Activated T-cell treated with anti-CD3 and anti-CD28 coated beads, Interleukin-2, amount 50 U/mL, for 72 hours (primary cell): ENCODE measurements around the gene IFIH1. TPM values are rescaled to one million over a fixed set of nuclear protein-coding genes. Genes with fewer than 3 reads are reported as not detected.

ENCODE experiments used
- ATAC-seq, 2 donors: fragments of 150-1000 bp; cut with Tn5 transposase; replicated peaks in 1 of 2; 2 replicates each; pipeline ENCODE4 v1.10.0; 2021; ENCODE audit warnings: moderate library complexity in 2 of 2, mild to moderate bottlenecking in 1 of 2
- DNase-seq, 2 donors: peaks; one replicate each; pipeline ENCODE4 v3.0.0; 2021 to 2022; ENCODE audit warnings: mixed read lengths in 1 of 2
- H3K27ac Mint-ChIP-seq: one replicate; pipeline ENCODE4 v1.8.0; 2022; ENCODE audit warnings: mild to moderate bottlenecking, moderate library complexity, mixed read lengths
- H3K27me3 Mint-ChIP-seq: one replicate; pipeline ENCODE4 v1.8.0; 2022; ENCODE audit warnings: low read depth, mixed read lengths
- H3K36me3 Mint-ChIP-seq, 2 donors: one replicate each; pipeline ENCODE4 v1.8.0; 2022; ENCODE audit warnings: mixed read lengths in 2 of 2, mild to moderate bottlenecking in 1 of 2; ENCODE audit not compliant: insufficient read depth in 2 of 2
- H3K4me1 Mint-ChIP-seq: one replicate; pipeline ENCODE4 v1.8.0; 2022; ENCODE audit warnings: low read depth, mixed read lengths
- H3K4me3 Mint-ChIP-seq, 2 donors: one replicate each; pipeline ENCODE4 v1.8.0; 2022; ENCODE audit warnings: mild to moderate bottlenecking in 2 of 2, mixed read lengths in 2 of 2, moderate library complexity in 2 of 2
- H3K9me3 Mint-ChIP-seq, 2 donors: one replicate each; pipeline ENCODE4 v1.8.0; 2022; ENCODE audit warnings: mixed read lengths in 2 of 2
- total RNA-seq, 2 donors: library from RNA; stranded (reverse); gene quantifications; one replicate each; pipeline ENCODE4 v1.2.3, GENCODE V29; 2022

Gene IFIH1
- total RNA-seq = 10 to 100 TPM; 37.8 to 62.7 TPM

DNA sequence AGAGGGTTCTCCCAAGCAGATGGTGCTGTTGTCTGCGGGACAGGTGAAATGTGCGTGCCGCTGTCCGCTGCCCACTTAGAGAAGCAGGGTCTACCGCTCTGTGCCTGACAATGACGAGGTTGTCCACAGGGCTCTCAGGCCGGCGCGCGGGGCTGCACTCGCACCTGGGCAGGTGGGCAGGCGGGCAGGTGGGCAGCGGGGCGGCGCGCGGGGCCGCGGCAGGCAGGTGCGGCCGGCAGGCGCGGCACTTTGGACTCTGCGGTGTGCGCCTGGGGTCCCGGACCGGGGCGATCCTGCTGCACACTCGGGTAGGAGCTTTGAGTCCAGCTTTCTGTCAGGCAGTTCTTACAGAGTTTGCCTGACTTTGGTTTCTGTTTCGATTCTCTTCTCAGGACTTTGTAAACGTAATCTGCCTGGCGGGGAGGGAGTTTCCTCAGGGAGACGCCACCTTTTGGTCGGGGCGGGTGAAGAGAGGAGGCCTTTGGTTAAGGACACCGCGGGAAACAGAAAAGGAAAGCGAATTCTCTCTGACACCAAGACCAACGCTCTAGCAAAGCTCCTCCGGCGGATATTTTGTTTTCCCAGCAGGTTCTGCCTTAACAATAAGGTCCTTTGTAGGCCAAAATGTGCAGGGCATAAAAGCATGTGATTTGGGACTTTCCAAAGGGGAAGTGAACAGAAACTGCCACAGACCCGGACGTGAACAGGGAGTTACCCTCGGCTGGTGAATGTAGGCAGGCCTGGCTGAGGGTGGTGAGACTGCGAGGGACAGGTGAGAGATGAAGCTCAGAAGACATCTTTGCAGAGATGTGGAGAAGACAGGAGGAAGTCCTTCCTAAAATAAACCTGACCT lies at the start of gene IFIH1:
Gene IFIH1, minus strand, starts transcription at position 357 of the 853 bp plus-strand sequence. CDS start 377 bp downstream, outside the sequence.
- DNase-seq (peak; percentile 79 to 83), ATAC-seq (peak; percentile 87 to 88)
- Mint-ChIP-seq H3K27me3 (no peaks in the 10 kb centered on the region), H3K4me3 (peak within 1 kb of the TSS; percentile 91 to 92), H3K4me1 (peaks cover 62% of the 10 kb centered on the region), H3K36me3 (peaks cover 1 to 17% of the 10 kb centered on the region in 2 donors), H3K9me3 (no peaks in the 10 kb centered on the region), H3K27ac (peak within 1 kb of the TSS; percentile 96)

DNA sequence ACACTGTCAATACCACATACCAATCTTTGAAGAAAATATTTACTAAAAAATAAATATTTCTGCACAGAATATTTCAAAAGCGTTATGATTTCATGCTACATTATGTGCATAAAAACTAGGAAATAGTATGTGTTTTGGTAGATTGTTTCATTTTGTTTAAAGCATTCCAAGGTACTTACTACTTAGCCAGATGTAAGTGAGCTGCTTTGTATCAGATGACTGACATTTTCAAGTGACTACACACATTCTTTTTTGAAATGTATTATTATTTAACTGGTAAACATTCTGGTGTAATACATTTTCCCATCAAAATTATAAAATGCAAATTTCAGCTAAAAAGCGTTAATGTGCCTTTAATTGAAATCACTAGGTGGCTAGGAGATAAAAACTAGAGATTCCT lies 46.9 kb upstream of the IFIH1 start:
- no peaks in the 10 kb centered on the region for H3K27me3 Mint-ChIP-seq
- H3K36me3 Mint-ChIP-seq = no peaks in the 10 kb centered on the region
- H3K4me1 Mint-ChIP-seq = no peaks in the 10 kb centered on the region
- no peak overlapping the region for H3K4me3 Mint-ChIP-seq
- ATAC-seq (no peak), DNase-seq (no peak)
- no peak overlapping the region for H3K27ac Mint-ChIP-seq
- H3K9me3 Mint-ChIP-seq = no peaks in the 10 kb centered on the region

DNA sequence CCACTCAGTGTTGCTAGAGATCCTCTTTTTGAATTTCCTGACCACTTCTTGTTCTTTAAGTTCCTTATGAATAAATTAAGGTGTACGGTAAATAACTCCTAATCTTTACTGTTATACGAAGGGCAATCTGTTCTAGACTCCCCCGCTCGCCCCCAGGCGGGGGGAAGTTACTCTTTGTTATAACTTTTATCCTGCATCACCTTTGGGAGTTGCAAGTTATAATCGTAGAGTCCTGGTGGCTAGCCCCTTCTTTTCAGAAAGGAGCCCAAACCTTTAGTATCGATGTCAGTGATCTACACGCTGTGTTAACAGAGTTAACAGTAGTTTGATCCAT lies 26.1 kb upstream of the IFIH1 start:
- H3K4me1 Mint-ChIP-seq = peaks cover 16% of the 10 kb centered on the region
- peaks cover 0 to 2% of the 10 kb centered on the region in 2 donors for H3K36me3 Mint-ChIP-seq
- H3K9me3 Mint-ChIP-seq = no peaks in the 10 kb centered on the region
- DNase-seq (peak in 1 of 2 donors; percentile 8), ATAC-seq (no peak)
- peak overlapping the region; percentile 90 to 97 for H3K4me3 Mint-ChIP-seq
- no peaks in the 10 kb centered on the region for H3K27me3 Mint-ChIP-seq
- peak overlapping the region; percentile 92 for H3K27ac Mint-ChIP-seq

DNA sequence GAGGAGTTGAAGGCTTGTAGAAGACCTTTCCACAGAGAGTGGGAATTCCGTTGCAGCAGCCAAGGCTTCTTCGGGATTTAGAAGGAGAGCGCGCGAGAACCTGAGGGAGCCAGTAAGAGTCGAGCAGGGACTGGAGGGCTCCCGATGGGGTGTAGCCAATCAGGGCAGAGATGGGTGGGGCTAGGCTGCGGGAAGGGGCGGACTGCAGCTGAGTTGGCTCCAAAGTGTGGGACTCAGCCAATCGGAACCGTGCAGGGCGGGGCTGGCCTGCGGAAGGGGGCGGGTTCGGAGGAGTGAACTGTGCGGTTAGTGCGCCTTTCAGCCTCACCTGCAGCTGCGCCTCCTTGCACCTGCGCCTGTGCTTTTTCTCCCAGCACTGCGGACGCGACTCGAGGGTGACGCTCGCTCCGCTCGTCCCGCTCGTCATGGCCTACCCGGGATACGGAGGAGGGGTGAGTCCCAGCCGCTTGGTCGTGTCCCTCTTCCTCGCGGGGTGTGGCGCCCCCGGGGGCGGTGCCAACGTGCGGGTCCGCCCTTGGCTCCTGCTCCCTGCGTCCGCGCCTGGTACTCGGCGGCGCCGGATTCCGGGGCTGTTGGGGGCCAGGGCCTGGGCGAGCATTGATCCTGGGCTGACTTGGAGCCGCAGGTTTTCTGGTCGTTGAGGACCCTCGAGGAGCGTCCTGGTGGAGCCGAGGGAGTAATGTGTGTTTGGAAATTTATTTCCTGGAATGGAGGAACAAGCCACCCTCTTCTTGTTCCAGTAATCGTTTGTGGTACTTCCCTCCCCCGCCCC lies 25.5 kb upstream of the IFIH1 start, which contains the start of gene GCA:
Gene GCA, plus strand, starts transcription at position 309 of the 793 bp plus-strand sequence. Its CDS starts 117 bp downstream, at position 426.
- Mint-ChIP-seq H3K36me3 (peaks cover 0 to 2% of the 10 kb centered on the region in 2 donors), H3K4me1 (peaks cover 16% of the 10 kb centered on the region), H3K9me3 (no peaks in the 10 kb centered on the region), H3K27me3 (no peaks in the 10 kb centered on the region), H3K4me3 (peak within 1 kb of the TSS; percentile 90 to 97), H3K27ac (peak within 1 kb of the TSS; percentile 92)
- DNase-seq = peak; percentile 98 to 99
- ATAC-seq = peak; percentile 99

DNA sequence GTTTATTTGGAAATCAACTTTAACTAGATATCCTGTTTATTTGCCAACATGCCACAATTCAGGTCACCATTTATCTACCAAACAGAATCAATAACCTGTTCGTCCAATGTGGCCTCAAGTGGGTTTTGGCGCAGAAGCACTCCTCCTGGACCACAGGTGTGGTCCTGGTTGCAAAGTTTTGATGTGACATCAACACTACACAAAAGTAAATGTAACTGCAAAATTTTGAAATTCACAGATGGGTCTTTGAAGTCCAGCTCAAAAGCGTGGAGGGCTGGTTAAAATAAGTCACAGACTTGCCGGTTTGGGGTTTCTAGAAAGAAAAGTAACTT lies 25.0 kb upstream of the IFIH1 start:
- no peaks in the 10 kb centered on the region for H3K9me3 Mint-ChIP-seq
- no peaks in the 10 kb centered on the region for H3K27me3 Mint-ChIP-seq
- peaks cover 16% of the 10 kb centered on the region for H3K4me1 Mint-ChIP-seq
- no peak for ATAC-seq
- H3K4me3 Mint-ChIP-seq = peak overlapping the region; percentile 90 to 97
- H3K27ac Mint-ChIP-seq = peak overlapping the region; percentile 74
- DNase-seq = no peak
- H3K36me3 Mint-ChIP-seq = peaks cover 0 to 2% of the 10 kb centered on the region in 2 donors

DNA sequence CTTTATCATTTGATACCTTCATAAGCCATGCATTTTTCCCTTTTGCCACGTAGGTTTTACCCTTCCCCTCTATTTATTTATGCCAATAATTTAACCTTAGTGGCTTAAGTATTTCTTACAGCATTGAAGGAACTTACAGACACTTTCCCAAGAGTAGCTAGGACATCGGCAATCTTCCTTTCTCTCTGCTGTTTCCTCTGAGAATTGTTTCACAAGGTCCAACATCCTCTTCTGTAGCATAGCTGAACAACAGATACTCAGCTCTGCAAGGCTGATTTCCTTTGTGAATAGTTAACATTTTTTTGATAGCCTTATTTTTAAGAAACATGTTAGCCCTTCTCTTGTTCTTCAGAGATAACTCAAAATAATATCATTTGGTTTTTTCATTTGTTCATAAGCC lies 24.4 kb upstream of the IFIH1 start:
- Mint-ChIP-seq H3K27me3 (no peaks in the 10 kb centered on the region), H3K36me3 (peaks cover 0 to 2% of the 10 kb centered on the region in 2 donors), H3K4me1 (peaks cover 16% of the 10 kb centered on the region), H3K4me3 (peak overlapping the region in 1 of 2 donors; percentile 97), H3K9me3 (no peaks in the 10 kb centered on the region), H3K27ac (no peak overlapping the region)
- no peak for ATAC-seq
- DNase-seq = no peak

DNA sequence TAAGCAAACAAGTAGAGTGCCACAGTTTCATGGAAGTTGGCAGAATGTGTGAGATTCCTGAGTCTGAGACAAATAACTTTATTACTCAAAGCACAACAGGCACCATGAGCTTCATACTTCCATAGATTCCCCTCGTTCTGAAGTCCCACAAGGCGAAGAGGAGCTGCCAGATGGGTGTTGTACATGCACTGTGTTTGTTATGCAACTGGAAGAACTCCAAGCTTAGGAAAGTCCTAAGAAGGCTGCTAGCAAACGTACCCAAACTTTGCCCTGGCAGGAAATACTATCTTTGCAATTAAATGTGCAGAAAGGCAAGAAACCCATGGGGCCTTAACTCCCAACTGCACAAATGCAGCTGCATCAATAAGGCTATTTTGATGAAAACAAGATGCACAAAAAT lies 23.8 kb upstream of the IFIH1 start:
- Mint-ChIP-seq H3K4me1 (peaks cover 16% of the 10 kb centered on the region), H3K4me3 (no peak overlapping the region), H3K27me3 (no peaks in the 10 kb centered on the region), H3K9me3 (no peaks in the 10 kb centered on the region), H3K36me3 (peaks cover 0 to 2% of the 10 kb centered on the region in 2 donors), H3K27ac (no peak overlapping the region)
- ATAC-seq (no peak), DNase-seq (no peak)

DNA sequence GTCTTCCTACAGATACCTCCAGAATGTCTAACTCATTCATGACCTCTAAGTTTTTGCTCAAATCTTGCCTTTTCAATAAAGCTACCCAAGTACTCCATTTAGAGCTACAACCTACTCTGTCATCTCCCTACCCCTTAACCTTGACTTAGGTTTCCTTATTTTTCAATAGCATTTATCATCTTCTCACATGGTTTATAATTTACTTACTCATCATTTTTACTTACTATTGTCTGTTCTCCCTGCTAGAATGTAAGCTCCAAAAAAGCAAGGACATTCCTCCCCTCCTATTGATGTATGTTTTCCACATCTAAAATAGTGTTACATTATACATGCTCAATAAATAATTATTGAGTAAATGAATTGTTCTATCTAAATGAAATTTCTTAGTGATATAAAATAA lies 22.3 kb upstream of the IFIH1 start:
- ATAC-seq = no peak
- Mint-ChIP-seq H3K27me3 (no peaks in the 10 kb centered on the region), H3K4me1 (peaks cover 16% of the 10 kb centered on the region), H3K9me3 (no peaks in the 10 kb centered on the region), H3K4me3 (no peak overlapping the region), H3K36me3 (peaks cover 0 to 2% of the 10 kb centered on the region in 2 donors), H3K27ac (no peak overlapping the region)
- DNase-seq = no peak

DNA sequence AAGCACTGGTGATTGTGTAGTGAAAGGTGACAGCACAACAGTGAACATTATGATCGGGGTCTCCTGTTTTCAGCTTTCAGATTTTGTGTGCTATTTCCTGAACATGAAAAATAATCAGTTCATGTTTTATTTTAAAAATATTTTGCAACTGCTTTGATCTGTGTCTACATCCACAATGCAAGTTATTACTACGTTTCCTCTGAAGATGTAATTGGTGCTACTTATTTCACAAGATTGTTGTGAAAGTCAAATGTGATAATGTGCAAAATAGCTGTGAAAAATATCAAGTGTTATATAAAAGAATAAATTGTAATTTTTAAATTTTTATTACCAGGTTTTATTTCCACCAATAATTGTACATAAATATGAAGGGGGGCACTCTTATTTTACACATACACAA lies 19.4 kb upstream of the IFIH1 start:
- H3K27me3 Mint-ChIP-seq = no peaks in the 10 kb centered on the region
- DNase-seq (no peak), ATAC-seq (no peak)
- no peaks in the 10 kb centered on the region for H3K4me1 Mint-ChIP-seq
- no peak overlapping the region for H3K27ac Mint-ChIP-seq
- H3K9me3 Mint-ChIP-seq = no peaks in the 10 kb centered on the region
- H3K36me3 Mint-ChIP-seq = no peaks in the 10 kb centered on the region
- H3K4me3 Mint-ChIP-seq = no peak overlapping the region

DNA sequence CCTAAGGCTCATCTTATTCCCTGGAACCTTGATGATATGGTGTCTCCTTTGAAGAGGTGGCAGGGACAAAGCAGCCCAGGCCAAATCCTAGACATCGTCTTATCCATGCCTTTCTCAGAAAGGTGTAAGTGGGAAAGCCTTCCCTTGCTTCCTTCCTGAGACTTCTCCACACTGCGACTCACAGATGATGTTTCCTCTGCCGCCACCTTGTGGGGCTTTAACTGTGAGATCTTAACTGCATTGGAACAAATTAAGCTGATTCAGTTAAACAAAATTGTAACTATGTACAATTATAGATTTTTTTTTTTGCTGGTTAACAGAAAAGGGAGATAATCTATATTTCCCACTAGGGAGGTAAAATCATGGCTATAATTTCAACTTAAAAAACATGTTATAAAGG lies 15.5 kb upstream of the IFIH1 start:
- H3K4me1 Mint-ChIP-seq = no peaks in the 10 kb centered on the region
- no peak overlapping the region for H3K27ac Mint-ChIP-seq
- H3K4me3 Mint-ChIP-seq = no peak overlapping the region
- DNase-seq (peak in 1 of 2 donors; percentile 21), ATAC-seq (no peak)
- no peaks in the 10 kb centered on the region for H3K9me3 Mint-ChIP-seq
- H3K27me3 Mint-ChIP-seq = no peaks in the 10 kb centered on the region
- H3K36me3 Mint-ChIP-seq = no peaks in the 10 kb centered on the region

DNA sequence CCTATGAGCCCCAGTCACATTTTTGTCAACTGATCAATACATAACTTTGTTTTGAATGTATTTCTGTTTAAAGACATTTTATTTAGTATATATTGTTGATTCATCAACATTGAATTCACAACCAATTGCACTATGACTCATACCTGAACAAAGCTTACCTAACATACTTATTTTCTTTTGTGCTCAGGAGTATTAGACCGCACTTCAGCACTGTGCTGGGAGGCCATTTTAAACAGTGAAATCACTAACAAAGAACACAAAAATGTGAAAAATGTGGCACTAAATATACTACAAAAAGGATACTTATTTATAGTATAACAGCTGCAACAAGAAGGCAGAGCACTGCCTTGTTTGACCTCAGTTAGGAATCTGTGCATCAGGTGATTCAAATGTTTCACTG lies 12.4 kb upstream of the IFIH1 start:
- Mint-ChIP-seq H3K4me1 (no peaks in the 10 kb centered on the region), H3K27ac (no peak overlapping the region), H3K9me3 (no peaks in the 10 kb centered on the region), H3K4me3 (no peak overlapping the region), H3K27me3 (no peaks in the 10 kb centered on the region), H3K36me3 (no peaks in the 10 kb centered on the region)
- DNase-seq (no peak), ATAC-seq (no peak)

DNA sequence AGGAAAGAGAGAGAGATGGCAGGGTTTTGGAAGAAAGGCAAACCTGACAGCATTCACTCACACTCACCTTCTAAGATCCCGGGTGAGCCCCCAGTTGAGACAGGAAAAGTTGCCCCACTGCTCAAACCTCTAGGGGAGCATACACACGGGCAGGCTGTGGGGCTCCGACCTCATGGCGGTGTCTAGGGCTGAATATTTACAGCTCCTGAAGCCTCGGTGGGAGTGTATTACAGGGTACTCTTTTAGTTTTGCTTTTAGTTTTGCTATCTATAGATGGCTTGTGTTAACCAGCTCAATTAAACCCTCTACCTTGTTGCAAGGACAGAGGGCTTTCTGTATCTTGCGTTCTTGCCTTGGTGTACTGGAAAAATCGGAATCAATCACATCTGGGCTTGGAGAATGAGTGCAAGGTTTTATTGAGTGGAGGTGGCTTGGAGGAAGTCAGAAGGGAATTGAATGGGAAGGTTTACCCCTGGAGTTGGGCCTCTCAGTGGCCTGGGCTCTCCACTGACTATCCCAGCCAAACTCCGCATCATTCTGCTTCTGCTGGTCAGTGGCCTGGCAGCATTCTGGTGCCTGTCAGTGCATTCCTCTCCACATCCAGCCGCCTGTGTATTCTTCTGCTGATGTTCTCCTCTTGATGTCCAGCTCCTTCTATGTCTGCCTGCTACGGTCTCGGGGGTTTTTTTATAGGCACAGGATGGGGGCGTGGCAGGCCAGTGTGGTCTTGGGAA lies 10.1 kb upstream of the IFIH1 start:
- no peaks in the 10 kb centered on the region for H3K4me1 Mint-ChIP-seq
- DNase-seq (no peak), ATAC-seq (peak; percentile 50 to 61)
- peak overlapping the region in 1 of 2 donors; percentile 13 for H3K4me3 Mint-ChIP-seq
- H3K27me3 Mint-ChIP-seq = no peaks in the 10 kb centered on the region
- no peaks in the 10 kb centered on the region for H3K36me3 Mint-ChIP-seq
- H3K27ac Mint-ChIP-seq = no peak overlapping the region
- H3K9me3 Mint-ChIP-seq = no peaks in the 10 kb centered on the region

DNA sequence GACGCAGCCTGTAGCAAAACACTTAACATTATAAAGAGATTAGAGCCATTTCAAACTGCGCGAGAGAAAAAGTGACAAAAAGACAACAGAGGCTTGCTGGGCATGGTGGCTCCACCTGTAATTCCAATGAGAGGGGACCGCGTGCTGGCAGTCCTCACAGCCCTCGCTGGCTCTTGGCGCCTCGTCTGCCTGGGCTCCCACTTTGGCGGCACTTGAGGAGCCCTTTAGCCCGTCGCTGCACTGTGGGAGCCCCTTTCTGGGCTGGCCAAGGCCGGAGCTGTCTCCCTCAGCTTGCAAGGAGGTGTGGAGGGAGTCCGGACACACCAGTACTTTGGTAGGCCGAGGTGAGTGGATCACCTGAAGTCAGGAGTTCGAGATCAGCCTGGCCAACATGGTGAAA lies 9.3 kb upstream of the IFIH1 start:
- Mint-ChIP-seq H3K4me3 (no peak overlapping the region), H3K4me1 (no peaks in the 10 kb centered on the region), H3K9me3 (no peaks in the 10 kb centered on the region), H3K36me3 (no peaks in the 10 kb centered on the region), H3K27me3 (no peaks in the 10 kb centered on the region), H3K27ac (no peak overlapping the region)
- DNase-seq (no peak), ATAC-seq (no peak)
